Karpas-422 (cell line): ENCODE data around the gene ZNF683. TPM values are rescaled to one million over a fixed set of nuclear protein-coding genes. Genes with fewer than 3 reads are reported as not detected.

Experiments used
- DNase-seq: peaks from one replicate; pipeline ENCODE4 v3.0.0-alpha.2; 2015
- H2AFZ ChIP-seq: fragments of 200-600 bp; sonication (generic); 2 replicates; pipeline ENCODE4 v1.6.1; 2014; ENCODE audit warnings: antibody characterized with exemption, low read length, mixed read lengths
- H3K27ac ChIP-seq: fragments of 200-600 bp; sonication (generic); 2 replicates; pipeline ENCODE4 v1.5.1; 2014; ENCODE audit warnings: mild to moderate bottlenecking, low read length, moderate library complexity
- H3K27me3 ChIP-seq: fragments of 200-600 bp; sonication (generic); 2 replicates; pipeline ENCODE4 v1.6.1; 2014; ENCODE audit warnings: low read length, mixed read lengths
- H3K36me3 ChIP-seq: fragments of 200-600 bp; sonication (generic); 2 replicates; pipeline ENCODE4 v1.6.1; 2014; ENCODE audit warnings: low read length, mixed read lengths; ENCODE audit not compliant: insufficient read depth
- H3K4me1 ChIP-seq: fragments of 200-600 bp; sonication (generic); 2 replicates; pipeline ENCODE4 v1.6.1; 2014; ENCODE audit warnings: mild to moderate bottlenecking, low read length, mixed read lengths
- H3K4me2 ChIP-seq: fragments of 200-600 bp; sonication (generic); 2 replicates; pipeline ENCODE4 v1.6.1; 2014; ENCODE audit warnings: low read length, low read depth, mild to moderate bottlenecking; ENCODE audit not compliant: poor library complexity, severe bottlenecking
- H3K4me3 ChIP-seq: fragments of 200-600 bp; sonication (generic); 2 replicates; pipeline ENCODE4 v1.5.1; 2014; ENCODE audit warnings: mild to moderate bottlenecking, antibody characterized with exemption, low read length, mixed read lengths
- H3K79me2 ChIP-seq: fragments of 200-600 bp; sonication (generic); 2 replicates; pipeline ENCODE4 v1.6.1; 2014; ENCODE audit warnings: mild to moderate bottlenecking, low read length, mixed read lengths
- H3K9ac ChIP-seq: fragments of 200-600 bp; sonication (generic); 2 replicates; pipeline ENCODE4 v1.6.0; 2014; ENCODE audit warnings: low read length
- H3K9me2 ChIP-seq: fragments of 200-600 bp; sonication (generic), shearing (Covaris generic); replicated peaks from 2 replicates; pipeline ENCODE4 v1.6.0; 2014; ENCODE audit warnings: mild to moderate bottlenecking, low read length, moderate library complexity; ENCODE audit not compliant: insufficient read depth
- H3K9me3 ChIP-seq: fragments of 300-700, 200-600 bp; sonication (generic); 2 replicates; pipeline ENCODE4 v1.6.1; 2014; ENCODE audit warnings: low read length, mixed read lengths
- H4K20me1 ChIP-seq: fragments of 200-600 bp; sonication (generic); 2 replicates; pipeline ENCODE4 v1.6.1; 2014; ENCODE audit warnings: mild to moderate bottlenecking, antibody characterized with exemption, low read length, low read depth; ENCODE audit not compliant: insufficient read depth
- total RNA-seq: library from RNA; depleted of rRNA; stranded (reverse); fragments of >200 nt; shearing (Covaris generic); gene quantifications from 2 replicates; pipeline ENCODE4 v1.2.3, GENCODE V29; 2014; ENCODE audit warnings: low replicate concordance

Gene ZNF683
- total RNA-seq, 1 experiment from 2014 or later: not detected

- Histone ChIP-seq H3K36me3 (no peaks in the 10 kb centered on the region), H3K9me3 (no peaks in the 10 kb centered on the region), H3K79me2 (no peaks in the 10 kb centered on the region), H3K4me3 (no peak overlapping the region), H3K9me2 (no peaks in the 10 kb centered on the region), H3K9ac (no peak overlapping the region), H2AFZ (no peak overlapping the region), H3K4me1 (no peaks in the 10 kb centered on the region; the same call in 1 of the 2 replicates), H3K27ac (no peak overlapping the region), H3K27me3 (no peaks in the 10 kb centered on the region), H3K4me2 (no peak overlapping the region), H4K20me1 (no peaks in the 10 kb centered on the region)
- DNase-seq: no peak
Measured at GRCh38 chr1:26368006-26368405, 4.5 kb downstream of the ZNF683 start.

GRCh38 chr1:26367441-26367840 lies 5.1 kb downstream of the ZNF683 start:
- DNase-seq: no peak
- Histone ChIP-seq H3K9me2 (no peaks in the 10 kb centered on the region), H3K4me3 (no peak overlapping the region), H3K9ac (no peak overlapping the region), H3K4me1 (no peaks in the 10 kb centered on the region; the same call in 1 of the 2 replicates), H4K20me1 (no peaks in the 10 kb centered on the region), H3K9me3 (no peaks in the 10 kb centered on the region), H3K27ac (no peak overlapping the region), H3K4me2 (no peak overlapping the region), H3K36me3 (no peaks in the 10 kb centered on the region), H3K79me2 (no peaks in the 10 kb centered on the region), H2AFZ (no peak overlapping the region), H3K27me3 (no peaks in the 10 kb centered on the region)

- Histone ChIP-seq H3K79me2 (no peaks in the 10 kb centered on the region), H4K20me1 (no peaks in the 10 kb centered on the region), H3K36me3 (no peaks in the 10 kb centered on the region), H3K9me3 (no peaks in the 10 kb centered on the region), H3K27ac (no peak overlapping the region), H3K9me2 (no peaks in the 10 kb centered on the region), H3K4me3 (no peak overlapping the region), H3K9ac (no peak overlapping the region), H3K27me3 (no peaks in the 10 kb centered on the region), H2AFZ (no peak overlapping the region), H3K4me1 (no peaks in the 10 kb centered on the region; the same call in 1 of the 2 replicates), H3K4me2 (no peak overlapping the region)
- no peak for DNase-seq
Measured at GRCh38 chr1:26364956-26365355, 7.6 kb downstream of the ZNF683 start.

GRCh38 chr1:26363549-26364448 lies 8.8 kb downstream of the ZNF683 start:
- no peak overlapping the region for H2AFZ ChIP-seq

GRCh38 chr1:26362331-26362730 lies 10.2 kb downstream of the ZNF683 start:
- no peaks in the 10 kb centered on the region for H3K27me3 ChIP-seq
- no peak overlapping the region for H2AFZ ChIP-seq
- no peak overlapping the region for H3K4me3 ChIP-seq
- no peak overlapping the region for H3K4me2 ChIP-seq
- H3K9me3 ChIP-seq: no peaks in the 10 kb centered on the region
- no peak overlapping the region for H3K9ac ChIP-seq
- DNase-seq: no peak
- H3K4me1 ChIP-seq: peaks cover 5% of the 10 kb centered on the region
- no peaks in the 10 kb centered on the region for H3K9me2 ChIP-seq
- H3K36me3 ChIP-seq: no peaks in the 10 kb centered on the region
- no peaks in the 10 kb centered on the region for H3K79me2 ChIP-seq
- H4K20me1 ChIP-seq: no peaks in the 10 kb centered on the region
- H3K27ac ChIP-seq: no peak overlapping the region

More at GRCh38 chr1:26363549-26364448, 8.8 kb downstream of the ZNF683 start:
- Histone ChIP-seq H3K27ac (no peak overlapping the region), H3K9ac (no peak overlapping the region), H3K27me3 (no peaks in the 10 kb centered on the region), H3K36me3 (no peaks in the 10 kb centered on the region), H3K9me3 (no peaks in the 10 kb centered on the region), H3K4me2 (no peak overlapping the region), H4K20me1 (no peaks in the 10 kb centered on the region), H3K4me1 (peaks cover 3% of the 10 kb centered on the region), H3K4me3 (no peak overlapping the region), H3K9me2 (no peaks in the 10 kb centered on the region), H3K79me2 (no peaks in the 10 kb centered on the region)
- DNase-seq: peak; percentile 93

GRCh38 chr1:26361605-26362122 lies 10.9 kb downstream of the ZNF683 start:
- Histone ChIP-seq H4K20me1 (no peaks in the 10 kb centered on the region), H3K27ac (no peak overlapping the region), H3K9me3 (no peaks in the 10 kb centered on the region), H2AFZ (no peak overlapping the region), H3K27me3 (no peaks in the 10 kb centered on the region), H3K4me3 (no peak overlapping the region), H3K9ac (no peak overlapping the region), H3K4me2 (no peak overlapping the region), H3K9me2 (no peaks in the 10 kb centered on the region), H3K79me2 (no peaks in the 10 kb centered on the region), H3K4me1 (peaks cover 5% of the 10 kb centered on the region), H3K36me3 (no peaks in the 10 kb centered on the region)
- DNase-seq: no peak

- DNase-seq: no peak
- H3K27ac ChIP-seq: no peak overlapping the region
- no peaks in the 10 kb centered on the region for H3K27me3 ChIP-seq
- no peak overlapping the region for H3K4me3 ChIP-seq
- H2AFZ ChIP-seq: no peak overlapping the region
- H3K9me2 ChIP-seq: no peaks in the 10 kb centered on the region
- no peaks in the 10 kb centered on the region for H3K36me3 ChIP-seq
- no peak overlapping the region for H3K9ac ChIP-seq
- no peaks in the 10 kb centered on the region for H3K9me3 ChIP-seq
- no peaks in the 10 kb centered on the region for H3K79me2 ChIP-seq
- H3K4me1 ChIP-seq: peaks cover 5% of the 10 kb centered on the region
- H3K4me2 ChIP-seq: no peak overlapping the region
- H4K20me1 ChIP-seq: no peaks in the 10 kb centered on the region
Measured at GRCh38 chr1:26360807-26361604, 11.5 kb downstream of the ZNF683 start.
